Neural cell (in vitro differentiated cells): ENCODE results near the gene RAD54L2.

Experiments used
- CTCF ChIP-seq: fragments of 450-650 bp; IDR thresholded peaks from 2 replicates; pipeline ENCODE4 v1.5.1; 2014; ENCODE audit warnings: antibody characterized with exemption, mild to moderate bottlenecking, moderate library complexity; ENCODE audit not compliant: poor library complexity, severe bottlenecking
- EP300 ChIP-seq: fragments of 450-650 bp; conservative IDR thresholded peaks from 2 replicates; pipeline ENCODE4 v1.6.1; 2014; ENCODE audit warnings: antibody characterized with exemption, mild to moderate bottlenecking, moderate library complexity; ENCODE audit not compliant: poor library complexity, severe bottlenecking
- EZH2 ChIP-seq: fragments of 200-600, 300-800 bp; shearing (Covaris generic), sonication (generic); IDR thresholded peaks from 2 replicates; pipeline ENCODE4 v1.6.1; 2014; ENCODE audit warnings: antibody characterized with exemption, low read length, borderline replicate concordance, mild to moderate bottlenecking; ENCODE audit not compliant: insufficient read depth, poor library complexity, severe bottlenecking
- POLR2AphosphoS5 ChIP-seq: IDR thresholded peaks from 2 replicates; pipeline ENCODE4 v1.6.1; 2012
- REST ChIP-seq: IDR thresholded peaks from 2 replicates; pipeline ENCODE4 v1.6.1; 2012; ENCODE audit warnings: borderline replicate concordance
- SMC3 ChIP-seq: fragments of 450-650 bp; conservative IDR thresholded peaks from 2 replicates; pipeline ENCODE4 v1.6.1; 2014; ENCODE audit warnings: antibody characterized with exemption, mild to moderate bottlenecking, moderate library complexity; ENCODE audit not compliant: poor library complexity

DNA sequence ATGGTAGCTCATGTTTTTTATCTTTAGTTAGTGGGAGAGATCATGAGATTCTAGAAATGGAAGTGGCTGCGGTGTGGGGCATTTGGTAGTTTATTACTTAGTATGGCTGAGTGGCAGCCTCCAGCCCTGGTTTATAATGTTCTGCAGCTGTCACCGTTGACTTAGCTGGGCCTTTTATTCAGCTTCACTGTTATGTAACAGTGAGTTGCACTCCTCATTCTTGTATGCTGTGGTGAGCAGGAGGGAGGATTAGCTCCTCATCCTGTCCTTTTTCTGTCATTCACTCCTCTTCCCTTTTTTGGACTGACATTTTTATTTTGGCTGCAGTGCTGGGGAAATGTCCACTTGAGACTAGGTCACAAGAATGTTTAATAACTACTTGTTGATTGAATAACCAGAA is 29.5 kb downstream of the RAD54L2 start:
- no peak for TF ChIP-seq CTCF
- TF ChIP-seq EP300 = no peak
- TF ChIP-seq REST = no peak
- no peak for TF ChIP-seq EZH2
- TF ChIP-seq SMC3 = no peak
- TF ChIP-seq POLR2AphosphoS5 = no peak
